GM19025 (cell line): Measurements from ENCODE around the gene ST6GALNAC1.

Experiments used
- ATAC-seq: cut with Tn5 transposase; IDR thresholded peaks from one replicate; pipeline ENCODE4 v1.9.1; 2021; ENCODE audit warnings: mild to moderate bottlenecking, low read depth, moderate library complexity; ENCODE audit not compliant: unreplicated experiment

ST6GALNAC1 gene

DNA sequence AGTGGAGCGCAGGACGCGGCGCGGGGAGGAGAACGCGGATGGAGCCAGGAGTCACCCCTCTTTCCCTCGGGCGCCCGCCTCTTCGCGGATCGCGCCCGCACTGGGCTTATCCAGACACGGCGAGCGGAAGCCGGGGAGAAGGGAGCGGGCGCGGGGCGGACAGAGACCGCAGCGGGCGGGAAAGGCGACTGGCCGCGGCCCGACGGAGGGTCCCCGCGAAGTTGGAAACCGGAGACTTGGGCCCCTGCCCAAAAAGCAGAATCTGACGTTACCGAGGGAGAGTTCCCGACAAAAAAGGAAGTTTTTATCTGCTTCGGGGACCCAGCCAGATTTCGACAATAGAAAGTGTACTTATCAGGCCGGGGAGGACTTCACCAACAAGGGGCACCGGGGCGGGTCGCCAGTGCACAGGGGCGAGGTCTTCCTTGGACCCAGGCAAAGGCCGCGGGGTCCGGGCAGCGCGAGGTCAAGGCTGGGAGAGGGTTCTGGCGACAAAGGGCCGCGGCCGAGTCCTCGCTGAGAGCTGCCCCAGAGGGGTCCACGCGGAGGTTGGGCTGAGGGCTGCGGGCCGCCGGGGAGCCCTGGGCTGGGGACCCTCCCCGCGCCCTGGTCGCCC is 58.4 kb downstream of the ST6GALNAC1 start:
- ATAC-seq = no peak

DNA sequence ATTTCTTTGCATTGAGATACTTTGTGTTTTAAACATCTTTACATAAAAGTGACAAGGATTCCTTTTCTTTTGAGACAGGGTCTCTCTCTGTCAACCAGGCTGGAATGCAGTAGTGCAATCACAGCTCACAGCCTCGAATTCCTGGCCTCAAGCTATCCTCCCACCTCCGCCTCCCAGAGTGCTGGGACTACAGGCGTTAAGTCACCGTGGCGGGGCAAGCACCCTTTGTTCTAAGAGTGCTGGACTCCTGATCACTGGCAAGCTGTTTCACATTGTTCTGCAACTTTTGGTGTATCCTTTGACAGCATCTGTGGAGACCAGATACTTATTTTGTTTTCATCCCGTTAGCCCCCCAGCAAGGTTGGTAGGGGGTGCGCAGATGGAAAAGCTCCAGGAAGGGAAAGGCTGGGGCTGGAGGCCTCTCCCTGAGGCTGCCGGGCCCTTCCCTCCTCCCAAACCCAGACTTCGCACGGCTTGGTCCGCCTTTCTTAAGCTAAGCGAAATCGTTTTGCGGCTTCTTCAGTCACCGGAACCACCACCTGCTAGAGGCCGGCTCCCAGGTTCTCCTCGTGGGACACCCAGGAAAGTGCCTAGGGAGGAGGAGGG is 59.0 kb downstream of the ST6GALNAC1 start:
- ATAC-seq = no peak

DNA sequence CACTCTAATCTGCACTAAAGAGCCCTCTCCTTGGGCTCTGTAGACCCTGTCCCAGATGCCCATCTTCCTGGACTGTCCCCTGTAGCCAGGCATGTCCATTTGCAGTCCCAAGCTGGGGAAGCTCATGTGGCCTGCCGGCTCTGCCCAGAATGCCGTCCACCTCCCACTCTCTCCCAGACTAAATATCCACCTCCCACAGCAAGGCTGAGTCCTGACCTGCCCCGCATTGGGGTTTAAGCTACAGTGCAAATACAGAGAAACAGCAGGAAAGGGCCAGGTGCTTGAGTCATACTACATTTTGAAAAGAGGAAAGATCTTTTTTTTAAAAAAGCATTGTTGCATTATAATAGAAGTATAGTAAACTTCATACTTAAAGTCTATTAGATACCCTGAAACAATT is 60.9 kb downstream of the ST6GALNAC1 start:
- no peak for ATAC-seq

DNA sequence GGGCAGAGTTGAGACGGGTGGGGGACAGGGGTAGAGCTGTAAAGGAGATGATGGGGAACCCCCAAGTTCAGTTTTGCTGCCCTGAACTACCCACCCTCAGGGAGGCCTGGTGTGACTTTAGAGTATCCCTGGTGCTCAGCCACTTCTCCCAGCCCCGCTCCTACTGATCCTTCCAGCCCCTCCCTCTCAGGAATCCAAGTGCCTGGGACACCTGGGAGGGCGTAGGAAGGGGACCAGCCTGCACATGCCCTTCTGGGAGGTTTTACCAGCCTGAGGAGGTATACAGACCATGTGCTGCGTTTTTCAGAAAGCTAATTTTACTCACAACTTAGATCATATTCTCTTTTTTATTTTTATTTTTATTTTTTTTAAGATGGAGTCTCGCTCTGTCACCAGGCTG is 62.0 kb downstream of the ST6GALNAC1 start:
- no peak for ATAC-seq

DNA sequence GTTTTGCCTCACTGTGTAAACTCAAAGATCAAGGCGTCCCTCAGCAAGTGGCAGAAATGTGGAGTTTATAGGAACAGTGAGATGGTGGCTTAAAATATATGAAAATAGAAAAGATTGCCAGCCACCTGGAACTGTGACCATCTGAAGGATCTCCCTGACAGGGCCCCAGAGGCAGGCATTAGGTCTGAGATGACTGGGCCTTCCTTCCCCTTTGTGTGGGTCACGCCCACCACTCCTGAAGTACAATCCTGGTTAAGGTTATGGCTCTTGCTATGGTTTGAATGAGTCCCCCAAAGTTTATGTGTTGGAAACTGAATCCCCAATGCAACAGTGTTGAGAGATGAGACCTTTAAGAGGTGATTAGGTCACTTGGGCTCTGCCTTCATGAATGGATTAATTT is 64.3 kb downstream of the ST6GALNAC1 start:
- ATAC-seq = no peak

DNA sequence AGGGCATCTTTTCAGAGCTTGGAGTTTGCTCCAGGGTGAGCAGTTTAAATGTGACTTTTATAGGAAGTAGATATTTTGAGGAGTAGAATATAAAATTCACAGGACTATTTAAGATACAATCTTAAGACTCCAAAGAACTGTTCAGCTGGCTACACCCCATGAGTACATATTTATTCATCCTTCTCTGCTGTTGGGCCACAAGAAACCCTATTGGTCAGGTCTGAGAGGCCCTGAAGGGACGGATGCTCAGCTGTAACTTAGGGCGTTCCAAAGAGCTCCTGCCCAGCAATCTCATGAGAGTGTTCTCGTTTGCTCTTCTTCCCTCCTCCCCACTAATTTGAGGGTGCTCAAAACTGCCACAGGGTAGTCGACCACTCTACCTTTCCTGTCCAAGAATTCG is 65.2 kb downstream of the ST6GALNAC1 start:
- ATAC-seq = no peak

DNA sequence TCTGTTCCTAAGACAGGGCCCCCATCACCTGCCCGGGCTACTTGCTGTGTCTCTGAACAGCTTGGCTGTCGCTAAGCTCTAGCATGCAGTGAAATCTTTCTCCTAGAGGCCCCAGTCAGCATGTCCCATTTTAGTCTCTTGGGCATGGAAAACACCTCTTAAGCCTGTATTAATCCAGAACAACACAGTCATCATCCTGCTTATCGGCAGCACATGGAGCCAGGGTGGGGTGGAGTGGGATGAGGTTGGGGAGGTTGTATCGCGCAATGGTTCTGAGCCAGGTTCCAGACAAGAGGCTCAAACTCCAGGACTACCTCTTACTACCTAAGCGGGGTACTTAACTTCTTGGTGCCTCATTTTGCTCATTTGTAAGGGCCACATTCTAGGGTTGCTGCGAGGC is 65.7 kb downstream of the ST6GALNAC1 start:
- ATAC-seq = no peak

DNA sequence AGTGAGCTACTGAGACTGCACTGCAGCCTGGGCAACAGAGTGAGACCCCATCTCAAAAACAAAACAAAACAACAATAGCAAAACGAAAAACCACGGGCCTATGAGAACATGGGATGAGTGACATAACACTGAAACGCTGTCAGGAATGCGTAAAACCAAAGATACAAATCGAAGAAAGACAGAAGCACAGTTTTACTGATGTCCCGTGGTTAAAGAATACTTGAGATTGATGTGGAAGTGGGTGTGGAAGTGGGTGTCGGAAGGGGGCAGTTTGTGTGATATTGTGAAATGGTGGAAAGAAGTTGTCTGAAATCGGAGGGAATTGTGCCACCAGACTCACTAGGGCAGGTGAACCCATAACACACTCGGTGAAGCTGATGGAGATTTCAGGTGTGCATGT is 67.4 kb downstream of the ST6GALNAC1 start:
- no peak for ATAC-seq

DNA sequence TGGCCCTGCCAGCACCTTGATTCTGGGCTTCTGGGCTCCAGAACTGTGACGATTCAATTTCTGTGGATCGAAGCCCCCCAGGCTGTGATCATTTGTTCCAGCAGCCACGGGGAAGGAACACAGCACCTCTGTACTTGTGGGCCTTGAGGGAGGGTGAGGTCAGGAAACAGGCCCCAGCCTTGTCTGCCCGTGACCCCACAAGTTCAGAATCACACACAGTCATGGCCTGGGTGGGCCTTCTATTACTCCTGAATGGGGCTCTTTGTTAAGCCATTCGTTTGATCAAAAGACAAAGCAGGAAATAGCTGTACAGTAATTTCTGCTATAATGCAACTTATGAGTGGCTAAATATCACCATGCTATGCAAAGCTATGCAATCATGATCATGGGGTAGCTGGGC is 68.0 kb downstream of the ST6GALNAC1 start:
- ATAC-seq = no peak
